GM12878 (cell line): ENCODE measurements around the gene LSAMP. TPM values are rescaled to one million over a fixed set of nuclear protein-coding genes. Genes with fewer than 3 reads are reported as not detected.
A peak's percentile ranks its signal among the peaks of the same experiment; 100 is the strongest.

Experiments
- CBFB ChIP-seq: IDR thresholded peaks from 2 replicates; pipeline ENCODE4 v1.6.1; 2016; ENCODE audit warnings: antibody characterized with exemption, low read depth
- CREB1 ChIP-seq: IDR thresholded peaks from 2 replicates; pipeline ENCODE4 v1.6.1; 2012; ENCODE audit warnings: low read depth, mild to moderate bottlenecking, inconsistent platforms
- DPF2 ChIP-seq: fragments of 450-650 bp; IDR thresholded peaks from 2 replicates; pipeline ENCODE4 v1.6.1; 2017; ENCODE audit warnings: mild to moderate bottlenecking
- KDM1A ChIP-seq: fragments of 200-600 bp; sonication (generic); IDR thresholded peaks from 2 replicates; pipeline ENCODE4 v1.6.1; 2016; ENCODE audit warnings: borderline replicate concordance
- MXI1 ChIP-seq: fragments of 150-350 bp; IDR thresholded peaks from 2 replicates; pipeline ENCODE4 v1.6.1; 2011; ENCODE audit warnings: low read depth, mild to moderate bottlenecking, inconsistent platforms, low read length, improper control_type of control experiment
- SKIL ChIP-seq: fragments of 450-650 bp; IDR thresholded peaks from 2 replicates; pipeline ENCODE4 v1.6.1; 2017; ENCODE audit warnings: mild to moderate bottlenecking, low read depth, inconsistent platforms; ENCODE audit not compliant: poor library complexity, severe bottlenecking
- SMARCA5 ChIP-seq: fragments of 450-650 bp; IDR thresholded peaks from 2 replicates; pipeline ENCODE4 v1.6.1; 2017; ENCODE audit warnings: mild to moderate bottlenecking
- ZZZ3 ChIP-seq: IDR thresholded peaks from 2 replicates; pipeline ENCODE4 v1.6.1; 2011; ENCODE audit warnings: low read depth; ENCODE audit not compliant: control insufficient read depth, insufficient read length
- polyA plus RNA-seq, 11 experiments: library from polyadenylated mRNA; depleted of rRNA in 4 of 11; unstranded in 6 of 11; stranded (reverse) in 5 of 11; fragments of >200 nt; fragmentation: Nextera tagmentation in 4 of 11; fragmentation: Illumina TruSeq in 1 of 11; extraction: Ambion mirVana in 4 of 11; extraction: Trizol in 1 of 11; gene quantifications; 1 replicate in 1 of 11; 2 replicates in 10 of 11; pipeline versions ENCODE4 v1.2.1 to v1.2.3, GENCODE V29; 2011 to 2016; ENCODE audit warnings: inconsistent platforms in 2 of 11, missing spikeins in 2 of 11, low read depth in 1 of 11
- total RNA-seq, 4 experiments: library from RNA; depleted of rRNA in 3 of 4; stranded (reverse); fragments of >200 nt in 3 of 4; fragmentation: Illumina TruSeq in 1 of 4; extraction: Trizol in 1 of 4; gene quantifications; 2 replicates each; pipeline versions ENCODE4 v1.2.1 to v1.2.3, GENCODE V29; 2013 to 2021
- TF ChIP-seq, protein P1 (sequence below): fragments of 450-650 bp; IDR thresholded peaks from 2 replicates; pipeline ENCODE4 v1.6.1; 2017; ENCODE audit warnings: mild to moderate bottlenecking, moderate library complexity
- TF ChIP-seq, protein P2 (sequence below): fragments of 450-650 bp; IDR thresholded peaks from 2 replicates; pipeline ENCODE4 v1.6.1; 2017; ENCODE audit warnings: mild to moderate bottlenecking, moderate library complexity

The LSAMP gene
- total and polyA plus RNA-seq, 10 of the 15 experiments (the other 5 are each of a cell fraction or from before 2014, with no cell fraction given) = 2.0 to 12.7 (median 6.5) TPM

- peak; percentile 62; the same call in 1 of the 2 replicates for TF ChIP-seq DPF2
- no peak for TF ChIP-seq CBFB
- TF ChIP-seq, protein P1, sequence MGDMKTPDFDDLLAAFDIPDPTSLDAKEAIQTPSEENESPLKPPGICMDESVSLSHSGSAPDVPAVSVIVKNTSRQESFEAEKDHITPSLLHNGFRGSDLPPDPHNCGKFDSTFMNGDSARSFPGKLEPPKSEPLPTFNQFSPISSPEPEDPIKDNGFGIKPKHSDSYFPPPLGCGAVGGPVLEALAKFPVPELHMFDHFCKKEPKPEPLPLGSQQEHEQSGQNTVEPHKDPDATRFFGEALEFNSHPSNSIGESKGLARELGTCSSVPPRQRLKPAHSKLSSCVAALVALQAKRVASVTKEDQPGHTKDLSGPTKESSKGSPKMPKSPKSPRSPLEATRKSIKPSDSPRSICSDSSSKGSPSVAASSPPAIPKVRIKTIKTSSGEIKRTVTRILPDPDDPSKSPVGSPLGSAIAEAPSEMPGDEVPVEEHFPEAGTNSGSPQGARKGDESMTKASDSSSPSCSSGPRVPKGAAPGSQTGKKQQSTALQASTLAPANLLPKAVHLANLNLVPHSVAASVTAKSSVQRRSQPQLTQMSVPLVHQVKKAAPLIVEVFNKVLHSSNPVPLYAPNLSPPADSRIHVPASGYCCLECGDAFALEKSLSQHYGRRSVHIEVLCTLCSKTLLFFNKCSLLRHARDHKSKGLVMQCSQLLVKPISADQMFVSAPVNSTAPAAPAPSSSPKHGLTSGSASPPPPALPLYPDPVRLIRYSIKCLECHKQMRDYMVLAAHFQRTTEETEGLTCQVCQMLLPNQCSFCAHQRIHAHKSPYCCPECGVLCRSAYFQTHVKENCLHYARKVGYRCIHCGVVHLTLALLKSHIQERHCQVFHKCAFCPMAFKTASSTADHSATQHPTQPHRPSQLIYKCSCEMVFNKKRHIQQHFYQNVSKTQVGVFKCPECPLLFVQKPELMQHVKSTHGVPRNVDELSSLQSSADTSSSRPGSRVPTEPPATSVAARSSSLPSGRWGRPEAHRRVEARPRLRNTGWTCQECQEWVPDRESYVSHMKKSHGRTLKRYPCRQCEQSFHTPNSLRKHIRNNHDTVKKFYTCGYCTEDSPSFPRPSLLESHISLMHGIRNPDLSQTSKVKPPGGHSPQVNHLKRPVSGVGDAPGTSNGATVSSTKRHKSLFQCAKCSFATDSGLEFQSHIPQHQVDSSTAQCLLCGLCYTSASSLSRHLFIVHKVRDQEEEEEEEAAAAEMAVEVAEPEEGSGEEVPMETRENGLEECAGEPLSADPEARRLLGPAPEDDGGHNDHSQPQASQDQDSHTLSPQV = no peak
- TF ChIP-seq MXI1 = no peak
- TF ChIP-seq SKIL = no peak
- no peak for TF ChIP-seq ZZZ3
- no peak for TF ChIP-seq SMARCA5
- TF ChIP-seq CREB1 = peak; percentile 80
- TF ChIP-seq KDM1A = no peak
- TF ChIP-seq, protein P2, sequence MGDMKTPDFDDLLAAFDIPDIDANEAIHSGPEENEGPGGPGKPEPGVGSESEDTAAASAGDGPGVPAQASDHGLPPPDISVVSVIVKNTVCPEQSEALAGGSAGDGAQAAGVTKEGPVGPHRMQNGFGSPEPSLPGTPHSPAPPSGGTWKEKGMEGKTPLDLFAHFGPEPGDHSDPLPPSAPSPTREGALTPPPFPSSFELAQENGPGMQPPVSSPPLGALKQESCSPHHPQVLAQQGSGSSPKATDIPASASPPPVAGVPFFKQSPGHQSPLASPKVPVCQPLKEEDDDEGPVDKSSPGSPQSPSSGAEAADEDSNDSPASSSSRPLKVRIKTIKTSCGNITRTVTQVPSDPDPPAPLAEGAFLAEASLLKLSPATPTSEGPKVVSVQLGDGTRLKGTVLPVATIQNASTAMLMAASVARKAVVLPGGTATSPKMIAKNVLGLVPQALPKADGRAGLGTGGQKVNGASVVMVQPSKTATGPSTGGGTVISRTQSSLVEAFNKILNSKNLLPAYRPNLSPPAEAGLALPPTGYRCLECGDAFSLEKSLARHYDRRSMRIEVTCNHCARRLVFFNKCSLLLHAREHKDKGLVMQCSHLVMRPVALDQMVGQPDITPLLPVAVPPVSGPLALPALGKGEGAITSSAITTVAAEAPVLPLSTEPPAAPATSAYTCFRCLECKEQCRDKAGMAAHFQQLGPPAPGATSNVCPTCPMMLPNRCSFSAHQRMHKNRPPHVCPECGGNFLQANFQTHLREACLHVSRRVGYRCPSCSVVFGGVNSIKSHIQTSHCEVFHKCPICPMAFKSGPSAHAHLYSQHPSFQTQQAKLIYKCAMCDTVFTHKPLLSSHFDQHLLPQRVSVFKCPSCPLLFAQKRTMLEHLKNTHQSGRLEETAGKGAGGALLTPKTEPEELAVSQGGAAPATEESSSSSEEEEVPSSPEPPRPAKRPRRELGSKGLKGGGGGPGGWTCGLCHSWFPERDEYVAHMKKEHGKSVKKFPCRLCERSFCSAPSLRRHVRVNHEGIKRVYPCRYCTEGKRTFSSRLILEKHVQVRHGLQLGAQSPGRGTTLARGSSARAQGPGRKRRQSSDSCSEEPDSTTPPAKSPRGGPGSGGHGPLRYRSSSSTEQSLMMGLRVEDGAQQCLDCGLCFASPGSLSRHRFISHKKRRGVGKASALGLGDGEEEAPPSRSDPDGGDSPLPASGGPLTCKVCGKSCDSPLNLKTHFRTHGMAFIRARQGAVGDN = peak; percentile 44; the same call in 1 of the 2 replicates
Observed at GRCh38 chr3:116020495-116020894, 424.8 kb downstream of the LSAMP start (continued).
